ENCODE measurements around the gene TMPRSS12. TPM values are rescaled to one million over a fixed set of nuclear protein-coding genes. Genes with fewer than 3 reads are reported as not detected.
A peak's percentile ranks its signal among the peaks of the same experiment; 100 is the strongest.
"Not testable (repeated sequence)": the region's sequence is repeated elsewhere in the genome, so short reads cannot be mapped to it uniquely, and the experiment has no call there.

The TMPRSS12 gene, protein sequence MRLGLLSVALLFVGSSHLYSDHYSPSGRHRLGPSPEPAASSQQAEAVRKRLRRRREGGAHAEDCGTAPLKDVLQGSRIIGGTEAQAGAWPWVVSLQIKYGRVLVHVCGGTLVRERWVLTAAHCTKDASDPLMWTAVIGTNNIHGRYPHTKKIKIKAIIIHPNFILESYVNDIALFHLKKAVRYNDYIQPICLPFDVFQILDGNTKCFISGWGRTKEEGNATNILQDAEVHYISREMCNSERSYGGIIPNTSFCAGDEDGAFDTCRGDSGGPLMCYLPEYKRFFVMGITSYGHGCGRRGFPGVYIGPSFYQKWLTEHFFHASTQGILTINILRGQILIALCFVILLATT
- total RNA-seq = not detected
- long read RNA-seq = 0 reads

DNA sequence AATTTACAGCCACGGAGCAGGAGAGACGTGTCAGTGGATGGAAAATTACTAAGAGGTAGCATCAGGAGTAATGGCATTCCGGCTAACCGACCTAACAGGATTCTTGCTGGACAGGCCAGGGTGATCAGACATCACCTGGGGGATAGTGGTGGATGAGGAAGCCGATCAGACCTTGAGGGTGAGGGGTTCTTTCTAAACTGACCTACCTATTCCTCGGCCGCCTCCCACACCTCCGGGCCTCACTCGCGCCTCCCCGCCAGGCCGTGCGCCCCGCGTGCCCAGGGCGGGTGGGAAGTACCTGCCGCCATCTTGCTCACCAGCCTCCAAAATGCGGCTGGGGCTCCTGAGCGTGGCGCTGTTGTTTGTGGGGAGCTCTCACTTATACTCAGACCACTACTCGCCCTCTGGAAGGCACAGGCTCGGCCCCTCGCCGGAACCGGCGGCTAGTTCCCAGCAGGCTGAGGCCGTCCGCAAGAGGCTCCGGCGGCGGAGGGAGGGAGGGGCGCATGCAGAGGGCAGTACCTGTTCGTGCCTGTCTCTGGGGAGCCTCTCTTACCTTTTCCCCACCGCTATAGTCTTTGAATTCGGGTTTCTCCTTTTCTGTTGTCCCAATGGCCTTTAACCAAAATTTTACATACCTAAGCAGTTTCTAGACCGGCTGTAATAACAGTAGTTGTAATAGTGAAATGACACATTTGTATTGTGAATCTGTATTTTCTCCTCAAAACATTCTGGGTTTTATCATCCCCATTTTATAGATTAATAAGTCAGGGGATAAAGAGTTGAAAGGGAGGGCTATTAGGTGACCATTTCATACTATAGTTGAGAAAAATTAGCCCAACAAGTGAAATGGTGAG is at the start of gene TMPRSS12:
TMPRSS12 (plus strand) TSS at position 290 of the 857 bp plus-strand sequence; CDS start at position 329, 39 bp downstream.
- TF ChIP-seq, protein P1, sequence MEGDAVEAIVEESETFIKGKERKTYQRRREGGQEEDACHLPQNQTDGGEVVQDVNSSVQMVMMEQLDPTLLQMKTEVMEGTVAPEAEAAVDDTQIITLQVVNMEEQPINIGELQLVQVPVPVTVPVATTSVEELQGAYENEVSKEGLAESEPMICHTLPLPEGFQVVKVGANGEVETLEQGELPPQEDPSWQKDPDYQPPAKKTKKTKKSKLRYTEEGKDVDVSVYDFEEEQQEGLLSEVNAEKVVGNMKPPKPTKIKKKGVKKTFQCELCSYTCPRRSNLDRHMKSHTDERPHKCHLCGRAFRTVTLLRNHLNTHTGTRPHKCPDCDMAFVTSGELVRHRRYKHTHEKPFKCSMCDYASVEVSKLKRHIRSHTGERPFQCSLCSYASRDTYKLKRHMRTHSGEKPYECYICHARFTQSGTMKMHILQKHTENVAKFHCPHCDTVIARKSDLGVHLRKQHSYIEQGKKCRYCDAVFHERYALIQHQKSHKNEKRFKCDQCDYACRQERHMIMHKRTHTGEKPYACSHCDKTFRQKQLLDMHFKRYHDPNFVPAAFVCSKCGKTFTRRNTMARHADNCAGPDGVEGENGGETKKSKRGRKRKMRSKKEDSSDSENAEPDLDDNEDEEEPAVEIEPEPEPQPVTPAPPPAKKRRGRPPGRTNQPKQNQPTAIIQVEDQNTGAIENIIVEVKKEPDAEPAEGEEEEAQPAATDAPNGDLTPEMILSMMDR (IDR thresholded peaks at IDR 0.05; ENCODE audit: borderline replicate concordance) = no peak
- H3K9me3 ChIP-seq (replicated peaks) = peaks cover 11% of the 10 kb centered on the region
- H3K4me3 ChIP-seq = peak within 1 kb of the TSS; percentile 52
- intact Hi-C loops (cut with micrococcal nuclease) = no loop called here
- H3K36me3 ChIP-seq = no peaks in the 10 kb centered on the region
- no peaks in the 10 kb centered on the region for H3K4me1 ChIP-seq
- H3K27me3 ChIP-seq (ENCODE audit: low read depth) = peaks cover 13% of the 10 kb centered on the region
- DNase-seq = no peak
- no peak within 1 kb of the TSS for H3K27ac ChIP-seq (replicated peaks)

DNA sequence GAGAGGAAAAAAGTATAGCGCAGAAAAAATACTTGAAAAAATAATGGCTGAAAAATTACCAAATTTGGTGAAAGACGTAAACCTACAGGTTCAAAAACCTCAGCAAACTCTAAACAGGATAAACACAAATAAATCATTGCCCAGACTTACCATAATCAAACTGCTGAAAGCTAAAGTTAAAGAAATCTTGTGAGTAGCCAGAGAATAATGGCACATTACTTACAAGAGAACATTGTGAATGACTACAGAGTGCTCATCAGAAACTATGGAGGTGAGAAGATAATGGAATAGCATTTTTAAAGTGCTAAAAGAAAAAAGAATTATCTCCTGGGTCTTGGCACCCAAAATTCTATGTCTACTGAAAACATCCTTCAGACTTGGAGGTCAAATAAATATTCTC is 42.8 kb upstream of the TMPRSS12 start:
- H3K36me3 ChIP-seq = peaks cover 56% of the 10 kb centered on the region

DNA sequence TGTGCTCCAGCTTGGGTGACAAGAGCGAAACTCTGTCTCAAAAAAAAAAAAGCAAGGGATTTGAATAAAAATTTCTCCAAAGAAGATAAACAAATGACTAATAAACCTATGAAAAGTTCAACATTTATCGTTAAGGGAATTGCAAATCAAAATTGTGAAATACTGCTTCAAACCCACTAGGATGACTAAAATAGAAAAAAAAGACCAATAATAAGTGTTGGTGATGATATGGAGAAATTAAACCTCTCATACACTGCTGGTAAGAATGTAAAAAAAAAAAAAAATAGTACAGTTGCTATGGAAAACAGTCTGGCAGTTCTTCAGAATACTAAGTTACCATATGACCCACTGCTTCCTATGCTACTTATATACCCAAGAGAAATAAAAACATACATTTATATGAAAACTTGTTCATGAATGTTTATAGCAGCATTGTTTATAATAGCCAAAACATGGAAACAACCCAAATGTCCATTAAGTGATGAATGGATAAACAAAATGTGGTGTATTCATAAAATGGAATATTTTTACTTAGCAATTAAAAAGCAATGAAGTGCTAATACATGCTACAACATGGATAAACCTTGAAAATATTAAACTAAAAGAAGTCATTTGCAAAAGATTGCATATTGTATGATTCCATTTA is 39.4 kb upstream of the TMPRSS12 start:
- TF ChIP-seq, protein P1 (IDR thresholded peaks at IDR 0.05; ENCODE audit: borderline replicate concordance) = no peak
- intact Hi-C loops (cut with micrococcal nuclease) = no loop called here

More for the DNA sequence above, 42.8 kb upstream of the TMPRSS12 start:
- TF ChIP-seq, protein P1 (IDR thresholded peaks at IDR 0.05; ENCODE audit: borderline replicate concordance) = no peak
- no peaks in the 10 kb centered on the region for H3K4me1 ChIP-seq
- no peak for DNase-seq
- intact Hi-C loops (cut with micrococcal nuclease) = no loop called here
- no peak overlapping the region for H3K27ac ChIP-seq (replicated peaks)
- no peaks in the 10 kb centered on the region for H3K27me3 ChIP-seq (ENCODE audit: low read depth)
- H3K9me3 ChIP-seq (replicated peaks) = peaks cover 17% of the 10 kb centered on the region
- H3K4me3 ChIP-seq = no peak overlapping the region

DNA sequence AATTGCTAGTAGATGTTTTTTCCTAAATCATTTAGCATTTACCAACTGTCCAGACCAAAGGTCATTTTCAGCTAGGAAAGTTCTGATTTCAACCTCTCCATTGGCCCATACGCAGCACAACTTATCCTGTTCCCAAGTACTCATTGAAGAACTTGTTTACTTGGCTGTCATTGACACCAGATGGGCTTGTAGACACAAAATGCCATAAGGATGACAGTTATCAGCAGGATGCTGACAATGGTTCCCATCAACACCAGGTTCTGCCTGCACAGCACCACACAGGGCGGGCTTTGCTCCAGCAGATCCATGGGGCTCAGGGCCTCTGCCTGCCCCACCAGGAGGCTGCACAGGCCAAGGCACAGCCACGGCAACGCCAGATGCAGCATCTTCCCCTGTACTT is 36.5 kb upstream of the TMPRSS12 start:
- Histone ChIP-seq H3K9me3 (replicated peaks) (no peaks in the 10 kb centered on the region), H3K27me3 (ENCODE audit: low read depth) (no peaks in the 10 kb centered on the region), H3K4me3 (no peak overlapping the region), H3K4me1 (no peaks in the 10 kb centered on the region), H3K36me3 (peaks cover 27% of the 10 kb centered on the region), H3K27ac (replicated peaks) (no peak overlapping the region)
- DNase-seq = no peak
- TF ChIP-seq, protein P1 (IDR thresholded peaks at IDR 0.05; ENCODE audit: borderline replicate concordance) = no peak
- intact Hi-C loops (cut with micrococcal nuclease) = no loop called here

More for the DNA sequence above, 39.4 kb upstream of the TMPRSS12 start:
- Histone ChIP-seq H3K4me3 (no peak overlapping the region), H3K36me3 (peaks cover 32% of the 10 kb centered on the region), H3K27ac (replicated peaks) (no peak overlapping the region), H3K4me1 (no peaks in the 10 kb centered on the region), H3K27me3 (ENCODE audit: low read depth) (no peaks in the 10 kb centered on the region), H3K9me3 (replicated peaks) (peaks cover 17% of the 10 kb centered on the region)
- no peak for DNase-seq

DNA sequence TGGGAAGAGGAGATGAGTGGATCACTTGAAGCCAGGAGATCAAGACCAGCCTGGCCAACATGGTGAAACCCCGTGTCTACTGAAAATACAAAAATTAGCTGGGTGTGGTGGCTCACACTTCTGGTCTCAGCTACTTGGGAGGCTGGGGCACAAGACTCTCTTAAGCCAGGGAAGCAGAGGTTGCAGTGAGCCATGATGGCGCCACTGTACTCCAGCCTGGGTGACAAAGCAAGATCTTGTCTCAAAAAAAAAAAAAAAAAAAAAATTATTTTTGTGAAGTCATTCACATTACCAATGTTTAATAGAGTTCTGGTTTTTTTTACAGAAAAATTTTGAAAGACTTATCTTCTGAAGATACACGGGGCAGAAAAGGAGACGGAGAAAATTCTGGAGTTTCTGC is 33.6 kb upstream of the TMPRSS12 start:
- intact Hi-C loops (cut with micrococcal nuclease); H3K27ac ChIP-seq (replicated peaks): not testable (repeated sequence)
- H3K36me3 ChIP-seq = peaks cover 52% of the 10 kb centered on the region

DNA sequence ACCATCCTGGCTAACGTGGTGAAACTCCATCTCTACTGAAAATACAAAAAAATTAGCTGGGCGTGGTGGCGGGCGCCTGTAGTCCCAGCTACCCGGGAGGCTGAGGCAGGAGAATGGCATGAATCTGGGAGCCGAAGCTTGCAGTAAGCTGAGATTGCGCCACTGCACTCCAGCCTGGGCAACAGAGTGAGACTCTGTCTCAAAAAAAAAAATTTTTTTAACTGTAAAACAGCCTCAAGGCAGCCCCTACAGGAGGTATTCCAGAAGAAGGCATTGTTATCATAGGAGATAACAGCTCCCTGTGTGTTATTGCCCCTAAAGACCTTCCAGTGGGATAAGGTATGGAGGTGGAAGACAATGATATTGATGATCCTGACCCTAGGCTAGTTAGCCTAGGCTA is 27.8 kb upstream of the TMPRSS12 start:
- H3K4me1 ChIP-seq; H3K27me3 ChIP-seq (ENCODE audit: low read depth); H3K4me3 ChIP-seq; H3K27ac ChIP-seq (replicated peaks); intact Hi-C loops (cut with micrococcal nuclease); DNase-seq; H3K9me3 ChIP-seq (replicated peaks): not testable (repeated sequence)
- H3K36me3 ChIP-seq = peaks cover 100% of the 10 kb centered on the region

More for the DNA sequence above, 33.6 kb upstream of the TMPRSS12 start:
- H3K9me3 ChIP-seq (replicated peaks); DNase-seq; H3K27me3 ChIP-seq (ENCODE audit: low read depth); H3K4me1 ChIP-seq; H3K4me3 ChIP-seq: not testable (repeated sequence)

All from left ventricle myocardium inferior (tissue), 1 donor.